ENCODE results near the gene RHOG.
"Not testable (repeated sequence)": the region's sequence is repeated elsewhere in the genome, so short reads cannot be mapped to it uniquely, and the experiment has no call there.

The RHOG gene

GRCh38 chr11:3861683-3862082 lies 20.9 kb upstream of the RHOG start:
- in situ Hi-C loops (cut with HindIII; ENCODE audit: low pct_ligation_motif_present, low pct_unique_long_range_greater_than_20kb, low sequenced_read_pairs), result loop anchor here (25.0 kb wide), 1 partner anchor 101 kb away; no protein-coding TSS in a partner anchor
- DNase-seq, result no peak

GRCh38 chr11:3860898-3861393 lies 20.2 kb upstream of the RHOG start:
- not testable (repeated sequence) for DNase-seq
- in situ Hi-C loops (cut with HindIII; ENCODE audit: low pct_ligation_motif_present, low pct_unique_long_range_greater_than_20kb, low sequenced_read_pairs), result loop anchor here (25.0 kb wide), 1 partner anchor 101 kb away; no protein-coding TSS in a partner anchor

GRCh38 chr11:3860375-3860774 lies 19.6 kb upstream of the RHOG start:
- no peak for DNase-seq

GRCh38 chr11:3859373-3859881 lies 18.7 kb upstream of the RHOG start:
- no peak for DNase-seq
- in situ Hi-C loops (cut with HindIII; ENCODE audit: low pct_ligation_motif_present, low pct_unique_long_range_greater_than_20kb, low sequenced_read_pairs), result loop anchor here (10.0 to 25.0 kb wide), 2 partner anchors 103 to 195 kb away; no protein-coding TSS in a partner anchor

More at GRCh38 chr11:3860375-3860774, 19.6 kb upstream of the RHOG start:
- in situ Hi-C loops (cut with HindIII; ENCODE audit: low pct_ligation_motif_present, low pct_unique_long_range_greater_than_20kb, low sequenced_read_pairs), result loop anchor here (25.0 kb wide), 1 partner anchor 102 kb away; no protein-coding TSS in a partner anchor

GRCh38 chr11:3857628-3858027 lies 16.9 kb upstream of the RHOG start:
- no peak for DNase-seq
- in situ Hi-C loops (cut with HindIII; ENCODE audit: low pct_ligation_motif_present, low pct_unique_long_range_greater_than_20kb, low sequenced_read_pairs), result loop anchor here (10.0 to 25.0 kb wide), 2 partner anchors 105 to 197 kb away; no protein-coding TSS in a partner anchor

GRCh38 chr11:3856856-3857553 lies 16.2 kb upstream of the RHOG start:
- in situ Hi-C loops (cut with HindIII; ENCODE audit: low pct_ligation_motif_present, low pct_unique_long_range_greater_than_20kb, low sequenced_read_pairs), result loop anchor here (10.0 to 25.0 kb wide), 2 partner anchors 105 to 198 kb away; no protein-coding TSS in a partner anchor
- no peak for DNase-seq

- peak; percentile 59 for DNase-seq
- in situ Hi-C loops (cut with HindIII; ENCODE audit: low pct_ligation_motif_present, low pct_unique_long_range_greater_than_20kb, low sequenced_read_pairs), result loop anchor here (10.0 to 25.0 kb wide), 2 partner anchors 106 to 199 kb away; no protein-coding TSS in a partner anchor
Observed at GRCh38 chr11:3855808-3856491, 15.2 kb upstream of the RHOG start.

GRCh38 chr11:3854977-3855807 lies 14.4 kb upstream of the RHOG start, which contains the start of gene STIM1:
STIM1 (plus strand) TSS chr11:3855664; CDS start chr11:3856271, 607 bp downstream.
- DNase-seq, result peak; percentile 91
- in situ Hi-C loops (cut with HindIII; ENCODE audit: low pct_ligation_motif_present, low pct_unique_long_range_greater_than_20kb, low sequenced_read_pairs), result loop anchor here (10.0 to 25.0 kb wide), 2 partner anchors 107 to 200 kb away; no protein-coding TSS in a partner anchor

- in situ Hi-C loops (cut with HindIII; ENCODE audit: low pct_ligation_motif_present, low pct_unique_long_range_greater_than_20kb, low sequenced_read_pairs), result loop anchor here (10.0 to 25.0 kb wide), 2 partner anchors 108 to 200 kb away; no protein-coding TSS in a partner anchor
Observed at GRCh38 chr11:3854660-3854976, 13.9 kb upstream of the RHOG start.

GRCh38 chr11:3853899-3854659 lies 13.3 kb upstream of the RHOG start:
- DNase-seq, result no peak
- in situ Hi-C loops (cut with HindIII; ENCODE audit: low pct_ligation_motif_present, low pct_unique_long_range_greater_than_20kb, low sequenced_read_pairs), result loop anchor here (10.0 to 25.0 kb wide), 2 partner anchors 108 to 201 kb away; no protein-coding TSS in a partner anchor

More at GRCh38 chr11:3854660-3854976, 13.9 kb upstream of the RHOG start:
- DNase-seq, result no peak

GRCh38 chr11:3853545-3853842 lies 12.7 kb upstream of the RHOG start:
- DNase-seq, result no peak
- in situ Hi-C loops (cut with HindIII; ENCODE audit: low pct_ligation_motif_present, low pct_unique_long_range_greater_than_20kb, low sequenced_read_pairs), result loop anchor here (10.0 to 25.0 kb wide), 2 partner anchors 109 to 201 kb away; no protein-coding TSS in a partner anchor

- in situ Hi-C loops (cut with HindIII; ENCODE audit: low pct_ligation_motif_present, low pct_unique_long_range_greater_than_20kb, low sequenced_read_pairs), result no loop called here
- DNase-seq, result peak; percentile 47
Observed at GRCh38 chr11:3849297-3849874, 8.6 kb upstream of the RHOG start.

- in situ Hi-C loops (cut with HindIII; ENCODE audit: low pct_ligation_motif_present, low pct_unique_long_range_greater_than_20kb, low sequenced_read_pairs), result no loop called here
- no peak for DNase-seq
Observed at GRCh38 chr11:3845670-3846069, 4.9 kb upstream of the RHOG start.

- in situ Hi-C loops (cut with HindIII; ENCODE audit: low pct_ligation_motif_present, low pct_unique_long_range_greater_than_20kb, low sequenced_read_pairs), result no loop called here
- DNase-seq, result no peak
Observed at GRCh38 chr11:3845246-3845645, 4.5 kb upstream of the RHOG start.

GRCh38 chr11:3843326-3843725 lies 2.6 kb upstream of the RHOG start:
- DNase-seq, result no peak
- in situ Hi-C loops (cut with HindIII; ENCODE audit: low pct_ligation_motif_present, low pct_unique_long_range_greater_than_20kb, low sequenced_read_pairs), result no loop called here

- in situ Hi-C loops (cut with HindIII; ENCODE audit: low pct_ligation_motif_present, low pct_unique_long_range_greater_than_20kb, low sequenced_read_pairs), result no loop called here
- DNase-seq, result peak; percentile 85
Observed at GRCh38 chr11:3841426-3842350, 929 bp upstream of the RHOG start.

Data from ACHN (cell line).